Brain microvascular endothelial cell (primary cell): Measurements from ENCODE around the gene LSP1.

ENCODE experiments used
- DNase-seq: peaks from one replicate; pipeline ENCODE4 v3.0.0-alpha.2; 2020
- H3K27ac ChIP-seq: fragments of 250-450 bp; sonication (Bioruptor Pico); 2 replicates; pipeline ENCODE4 v1.5.1; 2020; ENCODE audit warnings: mild to moderate bottlenecking, moderate library complexity
- H3K27me3 ChIP-seq: fragments of 250-450 bp; sonication (Bioruptor Pico); replicated peaks from 2 replicates; pipeline ENCODE4 v1.5.1; 2020; ENCODE audit warnings: mild to moderate bottlenecking
- H3K36me3 ChIP-seq: fragments of 250-450 bp; sonication (Bioruptor Pico); replicated peaks from 2 replicates; pipeline ENCODE4 v1.5.1; 2020; ENCODE audit warnings: mild to moderate bottlenecking
- H3K4me3 ChIP-seq: 2 replicates; pipeline ENCODE4 v1.5.1; 2011; ENCODE audit warnings: low read depth, mild to moderate bottlenecking, control low read depth, low read length, moderate library complexity
- CTCF ChIP-seq: IDR thresholded peaks from 2 replicates; pipeline ENCODE4 v1.5.1; 2011; ENCODE audit warnings: low read depth, mild to moderate bottlenecking, moderate library complexity, low read length, control low read depth, inconsistent platforms; ENCODE audit errors: missing control alignments
- in situ Hi-C: cut with HindIII; loops from 2 replicates; pipeline ENCODE4 v1.10.0; 2017; ENCODE audit warnings: low sequenced_read_pairs, low pct_ligation_motif_present

Gene LSP1

GRCh38 chr11:1891831-1892115, 38.9 kb downstream of the LSP1 start, which contains the start of gene PRR33:
Gene PRR33 (minus strand): TSS chr11:1891895. CDS start chr11:1890584, 1,311 bp downstream.
- TF ChIP-seq CTCF, result no peak
- DNase-seq, result no peak
- Histone ChIP-seq H3K4me3 (no peak within 1 kb of the TSS), H3K36me3 (no peaks in the 10 kb centered on the region), H3K27me3 (no peaks in the 10 kb centered on the region), H3K27ac (no peak within 1 kb of the TSS)
- in situ Hi-C loops, result no loop called here

- Histone ChIP-seq H3K36me3 (no peaks in the 10 kb centered on the region), H3K27ac (no peak overlapping the region), H3K4me3 (no peak overlapping the region), H3K27me3 (no peaks in the 10 kb centered on the region)
- DNase-seq, result no peak
- in situ Hi-C loops, result no loop called here
- no peak for TF ChIP-seq CTCF
Measured at GRCh38 chr11:1892116-1892515, 39.2 kb downstream of the LSP1 start.

GRCh38 chr11:1892558-1892957, 39.7 kb downstream of the LSP1 start:
- no peak overlapping the region for H3K27ac ChIP-seq
- H3K27me3 ChIP-seq, result no peaks in the 10 kb centered on the region
- in situ Hi-C loops, result no loop called here
- no peak overlapping the region for H3K4me3 ChIP-seq
- no peak for DNase-seq
- H3K36me3 ChIP-seq, result no peaks in the 10 kb centered on the region
- no peak for TF ChIP-seq CTCF

GRCh38 chr11:1893581-1894359, 40.9 kb downstream of the LSP1 start:
- DNase-seq, result no peak
- in situ Hi-C loops, result no loop called here
- no peak for TF ChIP-seq CTCF
- H3K27me3 ChIP-seq, result no peaks in the 10 kb centered on the region
- H3K4me3 ChIP-seq, result no peak overlapping the region
- H3K27ac ChIP-seq, result no peak overlapping the region
- H3K36me3 ChIP-seq, result no peaks in the 10 kb centered on the region

GRCh38 chr11:1894759-1895158, 41.9 kb downstream of the LSP1 start:
- Histone ChIP-seq H3K36me3 (no peaks in the 10 kb centered on the region), H3K4me3 (no peak overlapping the region), H3K27me3 (no peaks in the 10 kb centered on the region), H3K27ac (no peak overlapping the region)
- DNase-seq, result no peak
- in situ Hi-C loops, result no loop called here
- no peak for TF ChIP-seq CTCF

GRCh38 chr11:1896468-1896867, 43.6 kb downstream of the LSP1 start:
- Histone ChIP-seq H3K27me3 (no peaks in the 10 kb centered on the region), H3K27ac (no peak overlapping the region), H3K36me3 (no peaks in the 10 kb centered on the region), H3K4me3 (no peak overlapping the region)
- TF ChIP-seq CTCF, result no peak
- in situ Hi-C loops, result no loop called here
- no peak for DNase-seq
